Activated naive CD8-positive, alpha-beta T cell treated with anti-CD3 and anti-CD28 coated beads, Interleukin-2, amount 50 U/mL, for 24 hours (primary cell): ENCODE results near the gene ARPC1A.

Experiments used
- ATAC-seq: fragments of 150-1000 bp; cut with Tn5 transposase; one replicate; pipeline ENCODE4 v1.10.0; 2021
- DNase-seq: peaks from one replicate; pipeline ENCODE4 v3.0.0; 2021
- H3K27ac Mint-ChIP-seq: one replicate; pipeline ENCODE4 v1.8.0; 2021; ENCODE audit warnings: mild to moderate bottlenecking, mixed read lengths
- H3K27me3 Mint-ChIP-seq: one replicate; pipeline ENCODE4 v1.8.0; 2021; ENCODE audit warnings: mixed read lengths
- H3K36me3 Mint-ChIP-seq: one replicate; pipeline ENCODE4 v1.8.0; 2021; ENCODE audit warnings: low read depth, mixed read lengths
- H3K4me1 Mint-ChIP-seq: one replicate; pipeline ENCODE4 v1.8.0; 2021; ENCODE audit warnings: mixed read lengths
- H3K4me3 Mint-ChIP-seq: one replicate; pipeline ENCODE4 v1.8.0; 2021; ENCODE audit warnings: mild to moderate bottlenecking, moderate library complexity, mixed read lengths
- H3K9me3 Mint-ChIP-seq: one replicate; pipeline ENCODE4 v1.8.0; 2021; ENCODE audit warnings: mixed read lengths

Gene ARPC1A

GRCh38 chr7:99396418-99397296, 71.0 kb downstream of the ARPC1A start:
- H3K36me3 Mint-ChIP-seq = peaks cover 62% of the 10 kb centered on the region
- no peak for ATAC-seq
- H3K9me3 Mint-ChIP-seq = no peaks in the 10 kb centered on the region
- peaks cover 29% of the 10 kb centered on the region for H3K4me1 Mint-ChIP-seq
- no peak for DNase-seq
- peak overlapping the region; percentile 72 for H3K27ac Mint-ChIP-seq
- H3K4me3 Mint-ChIP-seq = no peak overlapping the region
- no peaks in the 10 kb centered on the region for H3K27me3 Mint-ChIP-seq

- no peak for ATAC-seq
- Mint-ChIP-seq H3K27ac (peak overlapping the region; percentile 74), H3K9me3 (no peaks in the 10 kb centered on the region), H3K4me3 (peak overlapping the region; percentile 22), H3K27me3 (no peaks in the 10 kb centered on the region), H3K36me3 (peaks cover 60% of the 10 kb centered on the region), H3K4me1 (peaks cover 25% of the 10 kb centered on the region)
- DNase-seq = no peak
Observed at GRCh38 chr7:99397297-99397983, 71.7 kb downstream of the ARPC1A start.

GRCh38 chr7:99398891-99399445, 73.3 kb downstream of the ARPC1A start:
- Mint-ChIP-seq H3K27ac (peak overlapping the region; percentile 74), H3K9me3 (no peaks in the 10 kb centered on the region), H3K4me3 (no peak overlapping the region), H3K27me3 (no peaks in the 10 kb centered on the region), H3K36me3 (peaks cover 58% of the 10 kb centered on the region), H3K4me1 (peaks cover 17% of the 10 kb centered on the region)
- no peak for ATAC-seq
- no peak for DNase-seq

- DNase-seq = no peak
- Mint-ChIP-seq H3K4me3 (no peak overlapping the region), H3K36me3 (peaks cover 56% of the 10 kb centered on the region), H3K27ac (no peak overlapping the region), H3K4me1 (peaks cover 17% of the 10 kb centered on the region), H3K9me3 (no peaks in the 10 kb centered on the region), H3K27me3 (no peaks in the 10 kb centered on the region)
- no peak for ATAC-seq
Observed at GRCh38 chr7:99399597-99399996, 73.9 kb downstream of the ARPC1A start.

GRCh38 chr7:99402854-99403253, 77.2 kb downstream of the ARPC1A start:
- Mint-ChIP-seq H3K27me3 (no peaks in the 10 kb centered on the region), H3K9me3 (no peaks in the 10 kb centered on the region), H3K4me3 (no peak overlapping the region), H3K27ac (peak overlapping the region; percentile 1), H3K36me3 (peaks cover 45% of the 10 kb centered on the region), H3K4me1 (peaks cover 33% of the 10 kb centered on the region)
- DNase-seq (no peak), ATAC-seq (no peak)

GRCh38 chr7:99403764-99404163, 78.1 kb downstream of the ARPC1A start:
- Mint-ChIP-seq H3K27me3 (no peaks in the 10 kb centered on the region), H3K36me3 (peaks cover 41% of the 10 kb centered on the region), H3K4me1 (peaks cover 32% of the 10 kb centered on the region), H3K9me3 (no peaks in the 10 kb centered on the region), H3K27ac (peak overlapping the region; percentile 61), H3K4me3 (no peak overlapping the region)
- DNase-seq = no peak
- no peak for ATAC-seq

GRCh38 chr7:99404235-99404976, 78.7 kb downstream of the ARPC1A start:
- H3K4me3 Mint-ChIP-seq = no peak overlapping the region
- no peaks in the 10 kb centered on the region for H3K9me3 Mint-ChIP-seq
- no peak for ATAC-seq
- peak overlapping the region; percentile 61 for H3K27ac Mint-ChIP-seq
- DNase-seq = no peak
- H3K27me3 Mint-ChIP-seq = no peaks in the 10 kb centered on the region
- H3K36me3 Mint-ChIP-seq = peaks cover 42% of the 10 kb centered on the region
- peaks cover 34% of the 10 kb centered on the region for H3K4me1 Mint-ChIP-seq

- DNase-seq (no peak), ATAC-seq (no peak)
- Mint-ChIP-seq H3K27ac (no peak overlapping the region), H3K4me1 (peaks cover 37% of the 10 kb centered on the region), H3K27me3 (no peaks in the 10 kb centered on the region), H3K4me3 (no peak overlapping the region), H3K9me3 (no peaks in the 10 kb centered on the region), H3K36me3 (peaks cover 46% of the 10 kb centered on the region)
Observed at GRCh38 chr7:99404977-99405320, 79.3 kb downstream of the ARPC1A start.

GRCh38 chr7:99406557-99406956, 80.9 kb downstream of the ARPC1A start:
- DNase-seq (no peak), ATAC-seq (no peak)
- H3K27ac Mint-ChIP-seq = peak overlapping the region; percentile 94
- peak overlapping the region; percentile 96 for H3K4me3 Mint-ChIP-seq
- H3K27me3 Mint-ChIP-seq = no peaks in the 10 kb centered on the region
- H3K36me3 Mint-ChIP-seq = peaks cover 47% of the 10 kb centered on the region
- H3K4me1 Mint-ChIP-seq = peaks cover 49% of the 10 kb centered on the region
- H3K9me3 Mint-ChIP-seq = no peaks in the 10 kb centered on the region

- Mint-ChIP-seq H3K36me3 (peaks cover 53% of the 10 kb centered on the region), H3K4me3 (peak overlapping the region; percentile 96), H3K27me3 (no peaks in the 10 kb centered on the region), H3K9me3 (no peaks in the 10 kb centered on the region), H3K4me1 (peaks cover 49% of the 10 kb centered on the region), H3K27ac (peak overlapping the region; percentile 94)
- DNase-seq = peak; percentile 41
- peak; percentile 27 for ATAC-seq
Observed at GRCh38 chr7:99407872-99408378, 82.2 kb downstream of the ARPC1A start.

GRCh38 chr7:99408379-99409191, 82.9 kb downstream of the ARPC1A start, which contains the start of the genes BUD31 and PDAP1:
TSS of gene BUD31 (plus strand) at chr7:99408969. CDS start at chr7:99411093, 2,124 bp downstream.
TSS of gene PDAP1 (minus strand) at chr7:99408597. CDS start at chr7:99408548, 49 bp downstream.
- peak; percentile 92 for DNase-seq
- no peaks in the 10 kb centered on the region for H3K9me3 Mint-ChIP-seq
- H3K4me3 Mint-ChIP-seq = peak within 1 kb of the TSS; percentile 96
- no peaks in the 10 kb centered on the region for H3K27me3 Mint-ChIP-seq
- peak within 1 kb of the TSS; percentile 94 for H3K27ac Mint-ChIP-seq
- H3K4me1 Mint-ChIP-seq = peaks cover 53% of the 10 kb centered on the region
- peak; percentile 86 for ATAC-seq
- H3K36me3 Mint-ChIP-seq = peaks cover 54% of the 10 kb centered on the region

GRCh38 chr7:99409192-99409572, 83.5 kb downstream of the ARPC1A start:
- peaks cover 50% of the 10 kb centered on the region for H3K36me3 Mint-ChIP-seq

GRCh38 chr7:99409806-99410205, 84.1 kb downstream of the ARPC1A start:
- Mint-ChIP-seq H3K4me1 (peaks cover 46% of the 10 kb centered on the region), H3K4me3 (peak overlapping the region; percentile 96), H3K36me3 (peaks cover 53% of the 10 kb centered on the region), H3K9me3 (no peaks in the 10 kb centered on the region), H3K27ac (peak overlapping the region; percentile 94), H3K27me3 (no peaks in the 10 kb centered on the region)
- ATAC-seq (no peak), DNase-seq (no peak)

More at GRCh38 chr7:99409192-99409572, 83.5 kb downstream of the ARPC1A start:
- no peaks in the 10 kb centered on the region for H3K9me3 Mint-ChIP-seq
- H3K27ac Mint-ChIP-seq = peak overlapping the region; percentile 94
- DNase-seq (no peak), ATAC-seq (peak; percentile 4)
- peaks cover 48% of the 10 kb centered on the region for H3K4me1 Mint-ChIP-seq
- H3K27me3 Mint-ChIP-seq = no peaks in the 10 kb centered on the region
- H3K4me3 Mint-ChIP-seq = peak overlapping the region; percentile 96
